ENCODE data around the gene TNFRSF12A. TPM values are rescaled to one million over a fixed set of nuclear protein-coding genes. Genes with fewer than 3 reads are reported as not detected.

TNFRSF12A gene
- total RNA-seq, 2 donors from 2014 or later = 37.8 to 43.5 TPM

GRCh38 chr16:3023415-3023668 is 3.2 kb downstream of the TNFRSF12A start:
- peak overlapping the region; percentile 99 for H3K27ac Mint-ChIP-seq
- Histone ChIP-seq H3K9me3 (ENCODE audit: control insufficient read depth, low read length) (no peaks in the 10 kb centered on the region), H3K4me1 (ENCODE audit: control insufficient read depth, insufficient read depth, low read length) (peaks cover 12% of the 10 kb centered on the region), H3K27me3 (ENCODE audit: control insufficient read depth, insufficient read depth, low read length, poor library complexity, severe bottlenecking) (no peaks in the 10 kb centered on the region), H3K4me3 (ENCODE audit: low read length) (peak overlapping the region; percentile 97), H3K36me3 (ENCODE audit: control insufficient read depth, insufficient read depth, low read length) (peaks cover 30% of the 10 kb centered on the region), H3K27ac (ENCODE audit: low read depth, low read length) (no peak overlapping the region), H3K9ac (ENCODE audit: extremely low read depth, low read length, poor library complexity, severe bottlenecking) (peak overlapping the region; percentile 99)
- H3K9me3 Mint-ChIP-seq = no peaks in the 10 kb centered on the region
- peaks cover 28% of the 10 kb centered on the region for H3K4me1 Mint-ChIP-seq
- H3K36me3 Mint-ChIP-seq (ENCODE audit: low read depth) = peaks cover 23% of the 10 kb centered on the region
- no peak for TF ChIP-seq CTCF (conservative IDR thresholded peaks at IDR 0.05)
- no peak for DNase-seq
- WGBS, 2 experiments (ENCODE audit: insufficient coverage in 1 of 2, insufficient read length in 1 of 2) = 12% methylated on average over 6 of the region's 6 CpGs; no CpG with 5 or more reads in 1 of the 2 experiments
- peak overlapping the region; percentile 83 for H3K4me3 Mint-ChIP-seq
- peaks cover 1% of the 10 kb centered on the region for H3K27me3 Mint-ChIP-seq (ENCODE audit: insufficient read depth)

- peak; percentile 99 for DNase-seq
- Histone ChIP-seq H3K4me1 (ENCODE audit: control insufficient read depth, insufficient read depth, low read length) (peaks cover 12% of the 10 kb centered on the region), H3K36me3 (ENCODE audit: control insufficient read depth, insufficient read depth, low read length) (peaks cover 30% of the 10 kb centered on the region), H3K27me3 (ENCODE audit: control insufficient read depth, insufficient read depth, low read length, poor library complexity, severe bottlenecking) (no peaks in the 10 kb centered on the region), H3K9ac (ENCODE audit: extremely low read depth, low read length, poor library complexity, severe bottlenecking) (peak within 1 kb of the TSS; percentile 99), H3K9me3 (ENCODE audit: control insufficient read depth, low read length) (no peaks in the 10 kb centered on the region), H3K4me3 (ENCODE audit: low read length) (peak within 1 kb of the TSS; percentile 97), H3K27ac (ENCODE audit: low read depth, low read length) (peak within 1 kb of the TSS; percentile 90)
- H3K4me1 Mint-ChIP-seq = peaks cover 24% of the 10 kb centered on the region
- peak within 1 kb of the TSS; percentile 83 for H3K4me3 Mint-ChIP-seq
- H3K27ac Mint-ChIP-seq = peak within 1 kb of the TSS; percentile 99
- 0 to 1% methylated on average over 23 to 69 of the region's 69 CpGs for WGBS, 2 experiments (ENCODE audit: insufficient coverage in 1 of 2, insufficient read length in 1 of 2)
- H3K27me3 Mint-ChIP-seq (ENCODE audit: insufficient read depth) = peaks cover 5% of the 10 kb centered on the region
- no peaks in the 10 kb centered on the region for H3K9me3 Mint-ChIP-seq
- TF ChIP-seq CTCF (conservative IDR thresholded peaks at IDR 0.05) = no peak
- peaks cover 23% of the 10 kb centered on the region for H3K36me3 Mint-ChIP-seq (ENCODE audit: low read depth)
These were observed 3.7 kb downstream of the TNFRSF12A start, which contains the start of the genes HCFC1R1 and THOC6 for GRCh38 chr16:3023669-3024478. TSS of gene HCFC1R1 (minus strand) at chr16:3023942. CDS start at chr16:3023941, 1 bp downstream. TSS of gene THOC6 (plus strand) at chr16:3024035. CDS start at chr16:3024327, 292 bp downstream.

- Mint-ChIP-seq H3K27ac (no peak overlapping the region), H3K9me3 (no peaks in the 10 kb centered on the region), H3K36me3 (ENCODE audit: low read depth) (peaks cover 23% of the 10 kb centered on the region), H3K4me3 (peak overlapping the region; percentile 83), H3K4me1 (peaks cover 22% of the 10 kb centered on the region), H3K27me3 (ENCODE audit: insufficient read depth) (peaks cover 19% of the 10 kb centered on the region)
- Histone ChIP-seq H3K4me3 (ENCODE audit: low read length) (no peak overlapping the region), H3K27ac (ENCODE audit: low read depth, low read length) (no peak overlapping the region), H3K36me3 (ENCODE audit: control insufficient read depth, insufficient read depth, low read length) (peaks cover 30% of the 10 kb centered on the region), H3K9ac (ENCODE audit: extremely low read depth, low read length, poor library complexity, severe bottlenecking) (no peak overlapping the region), H3K9me3 (ENCODE audit: control insufficient read depth, low read length) (no peaks in the 10 kb centered on the region), H3K27me3 (ENCODE audit: control insufficient read depth, insufficient read depth, low read length, poor library complexity, severe bottlenecking) (peaks cover 4% of the 10 kb centered on the region), H3K4me1 (ENCODE audit: control insufficient read depth, insufficient read depth, low read length) (peaks cover 12% of the 10 kb centered on the region)
- DNase-seq = peak; percentile 51
- WGBS, 2 experiments (ENCODE audit: insufficient coverage in 1 of 2, insufficient read length in 1 of 2) = 91 to 95% methylated on average over 16 to 18 of the region's 18 CpGs
- no peak for TF ChIP-seq CTCF (conservative IDR thresholded peaks at IDR 0.05)
These were observed 5.1 kb downstream of the TNFRSF12A start for GRCh38 chr16:3025032-3026002.
